ENCODE measurements around the gene NOS3. TPM values are rescaled to one million over a fixed set of nuclear protein-coding genes. Genes with fewer than 3 reads are reported as not detected.

Gene NOS3
- total and polyA plus RNA-seq, 10 donors, result 11.9 to 455 (median 164) TPM

DNA sequence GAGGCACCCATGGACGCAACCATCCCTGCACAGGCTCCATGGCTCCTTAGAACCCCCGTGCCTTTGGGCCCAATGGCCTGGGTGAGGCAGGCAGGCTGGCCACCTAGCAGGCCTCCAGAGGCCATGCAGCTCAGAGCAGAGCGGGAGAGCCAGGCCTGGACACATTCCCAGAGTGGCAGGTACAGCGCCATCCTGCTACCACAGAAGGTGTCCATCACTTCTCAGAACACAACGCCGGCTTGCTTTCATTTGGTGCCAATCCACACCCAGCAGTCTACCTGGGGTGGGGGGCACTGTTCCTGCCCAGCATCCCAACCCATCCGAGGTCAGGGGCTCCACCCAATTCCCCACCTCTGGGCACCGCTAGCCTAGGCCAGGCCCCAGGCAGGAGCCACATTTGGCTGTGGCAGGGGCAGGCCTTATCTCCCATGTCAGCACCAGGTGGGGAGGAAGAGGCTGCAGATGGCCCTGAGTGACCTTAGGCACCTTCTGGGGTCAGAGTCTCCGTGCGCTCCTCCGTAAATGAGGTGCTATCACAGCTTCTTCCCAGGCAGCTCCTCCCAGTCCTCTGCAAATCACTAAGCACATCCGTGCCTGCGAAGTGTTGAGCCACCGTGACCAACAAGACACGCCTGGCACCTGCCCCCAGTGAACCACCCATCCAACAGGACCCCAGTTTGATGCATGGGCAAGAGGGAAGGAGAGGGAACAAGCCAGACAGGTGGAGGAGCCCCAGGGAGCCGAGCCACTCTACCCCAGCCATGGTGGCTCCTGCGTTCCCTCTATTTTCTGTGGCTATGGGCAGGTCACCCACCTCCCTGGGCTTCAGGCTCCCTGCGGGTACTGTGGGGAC lies 26.9 kb upstream of the NOS3 start:
- 76 to 86% (median 81%) methylated on average over 15 to 18 of the region's 18 CpGs for WGBS, 5 donors
- TF ChIP-seq POLR2A (IDR thresholded peaks at IDR 0.05) (no peak), POLR2AphosphoS5 (IDR thresholded peaks at IDR 0.05) (no peak)
- TF ChIP-seq, protein P1, sequence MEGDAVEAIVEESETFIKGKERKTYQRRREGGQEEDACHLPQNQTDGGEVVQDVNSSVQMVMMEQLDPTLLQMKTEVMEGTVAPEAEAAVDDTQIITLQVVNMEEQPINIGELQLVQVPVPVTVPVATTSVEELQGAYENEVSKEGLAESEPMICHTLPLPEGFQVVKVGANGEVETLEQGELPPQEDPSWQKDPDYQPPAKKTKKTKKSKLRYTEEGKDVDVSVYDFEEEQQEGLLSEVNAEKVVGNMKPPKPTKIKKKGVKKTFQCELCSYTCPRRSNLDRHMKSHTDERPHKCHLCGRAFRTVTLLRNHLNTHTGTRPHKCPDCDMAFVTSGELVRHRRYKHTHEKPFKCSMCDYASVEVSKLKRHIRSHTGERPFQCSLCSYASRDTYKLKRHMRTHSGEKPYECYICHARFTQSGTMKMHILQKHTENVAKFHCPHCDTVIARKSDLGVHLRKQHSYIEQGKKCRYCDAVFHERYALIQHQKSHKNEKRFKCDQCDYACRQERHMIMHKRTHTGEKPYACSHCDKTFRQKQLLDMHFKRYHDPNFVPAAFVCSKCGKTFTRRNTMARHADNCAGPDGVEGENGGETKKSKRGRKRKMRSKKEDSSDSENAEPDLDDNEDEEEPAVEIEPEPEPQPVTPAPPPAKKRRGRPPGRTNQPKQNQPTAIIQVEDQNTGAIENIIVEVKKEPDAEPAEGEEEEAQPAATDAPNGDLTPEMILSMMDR (IDR thresholded peaks at IDR 0.05 in 8 of 11, conservative IDR thresholded peaks at IDR 0.05 in 3 of 11), result no peak
- no peak overlapping the region for H3K27ac ChIP-seq
- peaks cover 0 to 75% (median 3%) of the 10 kb centered on the region in 7 donors for H3K27me3 ChIP-seq (replicated peaks in 1 of 7)
- intact Hi-C loops (cut with DNase I; ENCODE audit: low total_unique reads), result no loop called here
- H3K4me3 ChIP-seq, result no peak overlapping the region
- H3K9me3 ChIP-seq, result no peaks in the 10 kb centered on the region
- no peak for DNase-seq
- peaks cover 0 to 46% (median 16%) of the 10 kb centered on the region in 6 donors for H3K4me1 ChIP-seq
- H3K36me3 ChIP-seq, result no peaks in the 10 kb centered on the region

DNA sequence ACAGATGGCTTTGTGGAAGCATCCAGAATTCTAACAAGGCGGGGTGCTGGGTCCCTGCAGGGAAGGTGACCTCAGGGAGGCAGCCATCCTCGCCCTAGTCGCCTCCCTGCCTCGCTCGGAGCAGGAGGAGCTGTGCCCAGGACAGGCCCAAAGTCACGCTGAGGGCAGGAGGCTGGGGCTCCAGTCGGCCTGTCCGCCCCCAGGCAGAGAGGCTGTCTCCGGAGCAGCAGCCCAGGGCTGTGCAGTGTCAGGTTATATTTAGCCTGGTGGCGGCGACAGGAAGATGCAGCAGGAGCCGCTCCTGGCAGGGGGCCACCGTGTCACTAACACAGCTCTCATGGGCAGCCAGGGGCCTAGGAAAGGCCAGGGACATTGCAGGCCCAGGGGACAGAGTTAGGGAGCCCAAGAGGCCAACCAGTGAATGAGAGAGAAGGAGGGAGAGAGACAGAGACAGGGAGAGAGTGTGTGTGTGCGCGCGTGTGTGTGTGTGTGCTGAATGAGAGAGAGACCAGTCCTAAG lies 26.2 kb upstream of the NOS3 start:
- no peak for DNase-seq
- intact Hi-C loops (cut with DNase I; ENCODE audit: low total_unique reads), result no loop called here
- H3K4me3 ChIP-seq, result no peak overlapping the region
- H3K27me3 ChIP-seq (replicated peaks in 1 of 7), result peaks cover 0 to 67% (median 0%) of the 10 kb centered on the region in 7 donors
- no peaks in the 10 kb centered on the region for H3K36me3 ChIP-seq
- peaks cover 0 to 46% (median 16%) of the 10 kb centered on the region in 6 donors for H3K4me1 ChIP-seq
- 19 to 43% (median 42%) methylated on average over 14 to 16 of the region's 16 CpGs for WGBS, 5 donors
- TF ChIP-seq POLR2A (IDR thresholded peaks at IDR 0.05) (no peak), POLR2AphosphoS5 (IDR thresholded peaks at IDR 0.05) (peak in 2 of 3 donors; percentile 47 to 49)
- TF ChIP-seq, protein P1 (IDR thresholded peaks at IDR 0.05 in 8 of 11, conservative IDR thresholded peaks at IDR 0.05 in 3 of 11), result peak in 7 of 11 experiments; percentile 14 to 47 (median 35)
- no peaks in the 10 kb centered on the region for H3K9me3 ChIP-seq
- H3K27ac ChIP-seq, result no peak overlapping the region

DNA sequence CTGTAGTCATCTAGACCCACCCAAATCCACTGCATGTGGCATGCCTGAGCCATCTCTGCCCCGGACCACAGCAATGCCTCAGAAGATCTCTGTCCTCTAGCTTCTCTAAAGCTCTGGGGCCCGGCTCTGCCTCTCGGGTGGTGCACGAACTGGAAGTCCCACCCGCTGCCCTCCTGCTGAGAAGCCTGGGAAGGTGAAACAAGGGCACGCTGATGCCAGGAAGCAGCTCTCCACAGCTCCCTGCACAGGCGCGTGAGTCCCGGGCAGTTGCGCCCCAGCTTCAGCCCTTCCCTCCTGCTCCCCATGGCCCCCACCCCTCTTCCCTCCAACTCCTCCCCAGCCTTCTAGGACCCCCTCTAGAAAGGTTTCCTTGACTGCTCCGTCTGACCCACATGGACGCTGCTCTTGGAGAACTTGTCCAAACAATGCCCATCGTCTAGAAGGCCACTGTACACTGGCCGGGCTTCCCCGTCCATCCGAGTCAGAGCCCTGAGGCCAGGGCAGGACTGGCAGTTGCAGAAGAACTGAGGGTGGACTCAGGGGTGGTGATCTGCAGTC lies 25.5 kb upstream of the NOS3 start:
- intact Hi-C loops (cut with DNase I; ENCODE audit: low total_unique reads), result no loop called here
- TF ChIP-seq POLR2A (IDR thresholded peaks at IDR 0.05) (no peak), POLR2AphosphoS5 (IDR thresholded peaks at IDR 0.05) (no peak)
- TF ChIP-seq, protein P1 (IDR thresholded peaks at IDR 0.05 in 8 of 11, conservative IDR thresholded peaks at IDR 0.05 in 3 of 11), result no peak
- WGBS, 5 donors, result 64 to 84% (median 74%) methylated on average over 11 to 16 of the region's 16 CpGs
- no peak for DNase-seq
- Histone ChIP-seq H3K36me3 (no peaks in the 10 kb centered on the region), H3K4me1 (peaks cover 0 to 47% (median 16%) of the 10 kb centered on the region in 6 donors), H3K27me3 (replicated peaks in 1 of 7) (peaks cover 0 to 60% (median 0%) of the 10 kb centered on the region in 7 donors), H3K4me3 (no peak overlapping the region), H3K9me3 (no peaks in the 10 kb centered on the region), H3K27ac (no peak overlapping the region)

DNA sequence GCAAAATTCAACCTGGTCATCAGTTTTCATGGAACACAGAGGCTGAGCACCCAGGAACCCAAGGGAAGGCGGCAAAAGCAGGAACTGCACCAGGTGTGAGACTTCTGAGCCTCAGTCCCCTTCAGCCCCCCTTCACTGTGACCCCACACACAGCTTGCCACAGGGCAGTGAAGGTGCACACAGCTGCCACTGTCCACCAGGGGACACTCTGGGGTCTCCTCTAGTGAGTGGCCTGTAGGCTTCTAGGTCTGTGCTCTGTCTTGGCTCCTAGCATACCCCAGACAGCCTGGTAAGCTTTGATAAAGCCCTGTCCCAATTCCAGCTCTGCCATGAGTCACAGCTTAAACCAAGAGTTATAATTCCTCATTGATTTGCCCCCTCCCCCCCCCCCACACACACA lies 24.8 kb upstream of the NOS3 start:
- WGBS, 5 donors, result 67 to 100% (median 82%) methylated on average over 1 of the region's 1 CpG
- intact Hi-C loops (cut with DNase I; ENCODE audit: low total_unique reads), result no loop called here
- DNase-seq, result no peak
- Histone ChIP-seq H3K27me3 (replicated peaks in 1 of 7) (peaks cover 0 to 54% (median 0%) of the 10 kb centered on the region in 7 donors), H3K4me1 (peaks cover 0 to 53% (median 16%) of the 10 kb centered on the region in 6 donors), H3K4me3 (no peak overlapping the region), H3K36me3 (no peaks in the 10 kb centered on the region), H3K9me3 (no peaks in the 10 kb centered on the region), H3K27ac (no peak overlapping the region)
- TF ChIP-seq, protein P1 (IDR thresholded peaks at IDR 0.05 in 8 of 11, conservative IDR thresholded peaks at IDR 0.05 in 3 of 11), result peak in 2 of 11 experiments; percentile 6 to 7
- TF ChIP-seq POLR2A (IDR thresholded peaks at IDR 0.05), result no peak
- no peak for TF ChIP-seq POLR2AphosphoS5 (IDR thresholded peaks at IDR 0.05)

All from spleen (tissue), 11 donors.